H1 (cell line): ENCODE measurements around the gene CEP44.

ENCODE experiments used
- ATF2 ChIP-seq: IDR thresholded peaks from 2 replicates; pipeline ENCODE4 v1.6.1; 2012; ENCODE audit warnings: low read length, inconsistent platforms
- CEBPB ChIP-seq: IDR thresholded peaks from 2 replicates; pipeline ENCODE4 v1.6.1; 2012; ENCODE audit warnings: low read depth, low read length
- EP300 ChIP-seq, 2 experiments: IDR thresholded peaks; 1 replicate in 1 of 2; 2 replicates in 1 of 2; pipeline ENCODE4 v1.6.1; 2011 to 2012; ENCODE audit warnings: low read depth in 2 of 2, low read length in 2 of 2, mild to moderate bottlenecking in 2 of 2, borderline replicate concordance in 1 of 2, inconsistent platforms in 1 of 2, moderate library complexity in 1 of 2
- EZH2 ChIP-seq: fragments of 200-600 bp; sonication (generic); IDR thresholded peaks from 2 replicates; pipeline ENCODE4 v1.7.1; 2012; ENCODE audit warnings: low read depth, mild to moderate bottlenecking, moderate library complexity, low read length, inconsistent platforms; ENCODE audit not compliant: severe bottlenecking
- GTF2F1 ChIP-seq: IDR thresholded peaks from 2 replicates; pipeline ENCODE4 v1.6.1; 2012; ENCODE audit warnings: low read depth, low read length, improper control_type of control experiment, borderline replicate concordance
- HDAC2 ChIP-seq, 2 experiments: fragments of 300-600 bp in 1 of 2; sonication (generic) in 1 of 2; IDR thresholded peaks; 2 replicates each; pipeline ENCODE4 v1.6.1; 2011 to 2012; ENCODE audit warnings: low read depth in 2 of 2, low read length in 2 of 2, mild to moderate bottlenecking in 2 of 2, moderate library complexity in 2 of 2, borderline replicate concordance in 1 of 2, inconsistent platforms in 1 of 2
- KDM5A ChIP-seq: fragments of 200-600 bp; IDR thresholded peaks from 2 replicates; pipeline ENCODE4 v1.7.1; 2012; ENCODE audit warnings: mild to moderate bottlenecking, low read length, inconsistent platforms, mixed read lengths
- MAFK ChIP-seq: IDR thresholded peaks from 2 replicates; pipeline ENCODE4 v1.6.1; 2012; ENCODE audit warnings: low read depth, mild to moderate bottlenecking, improper control_type of control experiment, low read length
- POLR2A ChIP-seq, 2 experiments: IDR thresholded peaks; 1 replicate in 1 of 2; 2 replicates in 1 of 2; pipeline ENCODE4 v1.6.1; 2011; ENCODE audit warnings: low read depth in 2 of 2, low read length in 2 of 2, mild to moderate bottlenecking in 2 of 2; ENCODE audit errors: control extremely low read depth in 1 of 2
- RAD21 ChIP-seq, 2 experiments: IDR thresholded peaks in 1 of 2; conservative IDR thresholded peaks in 1 of 2; 2 replicates each; pipeline ENCODE4 v1.6.1; 2011; ENCODE audit warnings: low read depth in 2 of 2, low read length in 2 of 2, improper control_type of control experiment in 1 of 2, inconsistent platforms in 1 of 2, mild to moderate bottlenecking in 1 of 2, moderate library complexity in 1 of 2
- RFX5 ChIP-seq: IDR thresholded peaks from 2 replicates; pipeline ENCODE4 v1.6.1; 2011; ENCODE audit warnings: low read depth, low read length, improper control_type of control experiment, borderline replicate concordance
- TAF1 ChIP-seq: IDR thresholded peaks from 2 replicates; pipeline ENCODE4 v1.6.1; 2011; ENCODE audit warnings: mild to moderate bottlenecking, low read depth, low read length
- TF ChIP-seq, protein P1 (sequence below), 3 experiments: IDR thresholded peaks; 1 replicate in 2 of 3; 2 replicates in 1 of 3; pipeline versions ENCODE4 v1.5.1 to v1.6.1; 2011; ENCODE audit warnings: low read length in 3 of 3, mild to moderate bottlenecking in 3 of 3, inconsistent platforms in 2 of 3, low read depth in 1 of 3, moderate library complexity in 1 of 3; ENCODE audit not compliant: insufficient read depth in 1 of 3; ENCODE audit errors: control extremely low read depth in 1 of 3

DNA sequence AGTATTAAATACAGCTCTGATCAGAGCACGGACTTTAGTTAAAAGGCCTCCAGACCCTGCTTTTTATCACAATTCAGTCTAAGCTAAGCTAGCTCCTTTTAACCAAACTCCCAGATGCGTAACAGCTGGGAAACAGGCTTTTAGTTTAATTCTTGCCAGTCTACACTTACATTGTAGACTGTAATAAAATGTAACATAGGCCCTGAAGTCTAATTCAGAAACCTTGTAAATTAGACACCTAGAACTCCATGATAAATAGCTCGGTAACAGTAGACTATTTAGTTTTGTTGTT, 20.3 kb upstream of the CEP44 start:
- TF ChIP-seq, protein P1, sequence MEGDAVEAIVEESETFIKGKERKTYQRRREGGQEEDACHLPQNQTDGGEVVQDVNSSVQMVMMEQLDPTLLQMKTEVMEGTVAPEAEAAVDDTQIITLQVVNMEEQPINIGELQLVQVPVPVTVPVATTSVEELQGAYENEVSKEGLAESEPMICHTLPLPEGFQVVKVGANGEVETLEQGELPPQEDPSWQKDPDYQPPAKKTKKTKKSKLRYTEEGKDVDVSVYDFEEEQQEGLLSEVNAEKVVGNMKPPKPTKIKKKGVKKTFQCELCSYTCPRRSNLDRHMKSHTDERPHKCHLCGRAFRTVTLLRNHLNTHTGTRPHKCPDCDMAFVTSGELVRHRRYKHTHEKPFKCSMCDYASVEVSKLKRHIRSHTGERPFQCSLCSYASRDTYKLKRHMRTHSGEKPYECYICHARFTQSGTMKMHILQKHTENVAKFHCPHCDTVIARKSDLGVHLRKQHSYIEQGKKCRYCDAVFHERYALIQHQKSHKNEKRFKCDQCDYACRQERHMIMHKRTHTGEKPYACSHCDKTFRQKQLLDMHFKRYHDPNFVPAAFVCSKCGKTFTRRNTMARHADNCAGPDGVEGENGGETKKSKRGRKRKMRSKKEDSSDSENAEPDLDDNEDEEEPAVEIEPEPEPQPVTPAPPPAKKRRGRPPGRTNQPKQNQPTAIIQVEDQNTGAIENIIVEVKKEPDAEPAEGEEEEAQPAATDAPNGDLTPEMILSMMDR (IDR thresholded peaks at IDR 0.05; ENCODE audit: control extremely low read depth in 1 of 3, insufficient read depth in 1 of 3, low read depth in 1 of 3, low read length in 3 of 3): no peak
- TF ChIP-seq EZH2 (no peak), RAD21 (IDR thresholded peaks at IDR 0.05 in 1 of 2, conservative IDR thresholded peaks at IDR 0.05 in 1 of 2; ENCODE audit: low read depth in 2 of 2, low read length in 2 of 2) (no peak), CEBPB (no peak), KDM5A (no peak), EP300 (IDR thresholded peaks at IDR 0.05; ENCODE audit: borderline replicate concordance in 1 of 2, low read depth in 2 of 2, low read length in 2 of 2) (no peak), HDAC2 (IDR thresholded peaks at IDR 0.05; ENCODE audit: borderline replicate concordance in 1 of 2, low read depth in 2 of 2, low read length in 2 of 2) (no peak), GTF2F1 (no peak), TAF1 (no peak), POLR2A (IDR thresholded peaks at IDR 0.05; ENCODE audit: control extremely low read depth in 1 of 2, low read depth in 2 of 2, low read length in 2 of 2) (no peak), RFX5 (no peak), ATF2 (no peak), MAFK (no peak)
